ENCODE data around the gene NSDHL. TPM values are rescaled to one million over a fixed set of nuclear protein-coding genes. Genes with fewer than 3 reads are reported as not detected.

Gene NSDHL
- total RNA-seq (2022; extraction: Qiagen RNA extraction; ENCODE audit: low read depth) = 40.0 to 44.4 TPM (median 41.9 TPM) in 5 replicates

DNA sequence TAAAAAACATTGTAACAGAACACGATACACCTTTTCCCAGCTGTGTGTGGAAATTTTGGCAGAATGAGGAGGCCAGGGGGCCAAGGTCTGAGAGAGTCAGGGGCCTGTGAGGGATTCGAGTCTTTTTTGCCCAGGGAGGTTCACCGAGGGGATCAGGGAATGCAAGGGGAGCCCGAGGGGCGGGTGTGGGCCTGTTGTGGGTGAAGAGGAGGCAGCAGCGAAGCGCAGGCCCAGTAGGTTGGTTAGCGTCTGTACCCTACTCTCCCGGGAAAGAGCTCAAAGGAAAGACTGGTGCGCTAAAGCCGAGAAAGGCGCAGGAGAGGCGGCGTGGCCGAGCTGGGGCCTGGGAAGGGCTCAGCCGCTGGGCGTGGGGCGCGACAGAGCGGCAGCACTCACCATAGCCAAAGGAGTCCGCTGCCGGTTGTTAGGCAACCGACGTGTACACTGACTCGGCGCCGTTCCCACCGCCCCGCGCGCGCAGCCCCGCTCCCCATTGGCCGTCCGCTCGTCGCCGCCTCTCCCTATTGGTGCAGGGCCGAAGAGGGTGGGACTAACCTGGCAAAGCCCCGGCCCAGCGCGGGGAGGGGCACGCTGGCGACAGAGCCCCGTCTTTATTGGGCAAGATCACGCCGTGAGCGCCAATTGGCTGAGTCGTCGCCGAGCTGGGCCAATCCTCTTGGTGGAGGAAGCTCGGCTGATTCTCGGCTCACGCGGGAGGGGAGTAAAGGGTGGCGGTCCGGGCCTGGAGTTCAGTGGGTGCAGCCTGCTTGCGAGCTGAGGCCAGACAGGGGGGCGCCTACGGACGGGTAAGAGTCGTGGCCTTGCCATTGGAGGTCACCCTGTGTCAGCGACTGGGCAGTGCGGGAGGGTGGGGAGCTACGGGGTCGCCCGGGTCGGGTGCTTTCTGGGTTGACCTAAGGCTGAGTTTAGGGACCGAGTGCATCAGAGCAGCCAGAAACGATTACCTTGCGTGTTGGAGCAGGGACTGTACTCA lies at the start of gene NSDHL, which contains the start of gene CETN2:
Gene NSDHL (plus strand): TSS at position 752 of the 994 bp plus-strand sequence. CDS start 15,262 bp downstream, outside the sequence.
Gene CETN2 (minus strand): TSS at position 446 of the 994 bp plus-strand sequence. CDS start 47 bp downstream, at position 399.

GRCh38 chrX:152897222-152898131 lies 66.6 kb downstream of the NSDHL start, which contains the start of gene ZNF185:
ZNF185 (plus strand) TSS chrX:152898067; CDS start chrX:152914490, 16,423 bp downstream.

Other genes with a start within 250 kb of the NSDHL start
- 0.17 to 0.28 TPM (median 0.20 TPM) in 5 replicates for gene GABRQ, start 193.2 kb upstream of the NSDHL start, total RNA-seq (2022; extraction: Qiagen RNA extraction; ENCODE audit: low read depth)
- 2.5 to 3.5 TPM (median 2.7 TPM) in 5 replicates for gene MAGEA3, start 132.3 kb upstream of the NSDHL start, total RNA-seq (2022; extraction: Qiagen RNA extraction; ENCODE audit: low read depth)
- gene CSAG2, start 121.8 kb upstream of the NSDHL start, total RNA-seq (2022; extraction: Qiagen RNA extraction; ENCODE audit: low read depth) = not detected in 5 replicates
- 0.12 to 0.21 TPM in 2 of 5 replicates, not detected in the others for gene MAGEA2B, start 116.4 kb upstream of the NSDHL start, total RNA-seq (2022; extraction: Qiagen RNA extraction; ENCODE audit: low read depth)
- 0.34 to 0.46 TPM in 2 of 5 replicates, not detected in the others for gene CSAG1, start 97.3 kb upstream of the NSDHL start, total RNA-seq (2022; extraction: Qiagen RNA extraction; ENCODE audit: low read depth)
- gene MAGEA12, start 97.3 kb upstream of the NSDHL start, total RNA-seq (2022; extraction: Qiagen RNA extraction; ENCODE audit: low read depth) = 0.11 to 0.13 TPM (median 0.12 TPM) in 3 of 5 replicates, not detected in the others
- gene MAGEA2, start 77.2 kb upstream of the NSDHL start, total RNA-seq (2022; extraction: Qiagen RNA extraction; ENCODE audit: low read depth) = not detected in 5 replicates
- gene CSAG3, start 71.8 kb upstream of the NSDHL start, total RNA-seq (2022; extraction: Qiagen RNA extraction; ENCODE audit: low read depth) = not detected in 5 replicates
- 10.4 to 13.2 TPM (median 11.9 TPM) in 5 replicates for gene MAGEA6, start 61.4 kb upstream of the NSDHL start, total RNA-seq (2022; extraction: Qiagen RNA extraction; ENCODE audit: low read depth)
- gene CETN2, start 306 bp upstream of the NSDHL start, total RNA-seq (2022; extraction: Qiagen RNA extraction; ENCODE audit: low read depth) = 69.0 to 113 TPM (median 72.2 TPM) in 5 replicates
- gene ZNF185, start 67.0 kb downstream of the NSDHL start, total RNA-seq (2022; extraction: Qiagen RNA extraction; ENCODE audit: low read depth) = 6.7 to 8.8 TPM (median 7.8 TPM) in 5 replicates
- not detected in 5 replicates for gene PNMA5, start 163.1 kb downstream of the NSDHL start, total RNA-seq (2022; extraction: Qiagen RNA extraction; ENCODE audit: low read depth)
- 0.07 to 0.31 TPM (median 0.20 TPM) in 5 replicates for gene PNMA3, start 225.4 kb downstream of the NSDHL start, total RNA-seq (2022; extraction: Qiagen RNA extraction; ENCODE audit: low read depth)
- gene PNMA6A, start 241.4 kb downstream of the NSDHL start, total RNA-seq (2022; extraction: Qiagen RNA extraction; ENCODE audit: low read depth) = 2.9 to 6.2 TPM (median 4.6 TPM) in 5 replicates

All from A549 treated with ZK216348 at 1 μM for 4 hours (cell line).